Neural cell (in vitro differentiated cells): Measurements from ENCODE around the gene SOS1. TPM values are rescaled to one million over a fixed set of nuclear protein-coding genes. Genes with fewer than 3 reads are reported as not detected.

Experiments used
- H2AFZ ChIP-seq: fragments of 200-600, 300-800 bp; sonication (generic), shearing (Covaris generic); 2 replicates; pipeline ENCODE4 v1.6.0; 2014; ENCODE audit warnings: low read depth, mild to moderate bottlenecking, antibody characterized with exemption, low read length, moderate library complexity
- H3F3A ChIP-seq: fragments of 200-600 bp; shearing (Covaris generic); 2 replicates; pipeline ENCODE4 v1.6.1; 2016; ENCODE audit warnings: mild to moderate bottlenecking, moderate library complexity, mixed read lengths, antibody characterized with exemption, low read length; ENCODE audit not compliant: insufficient read depth, poor library complexity, severe bottlenecking
- H3K27ac ChIP-seq: fragments of 200-600, 300-800 bp; sonication (generic), shearing (Covaris generic); 2 replicates; pipeline ENCODE4 v1.5.1; 2014; ENCODE audit warnings: mild to moderate bottlenecking, low read length, moderate library complexity
- H3K27me3 ChIP-seq: fragments of 300-800, 200-600 bp; sonication (generic), shearing (Covaris generic); 2 replicates; pipeline ENCODE4 v1.6.0; 2014; ENCODE audit warnings: mild to moderate bottlenecking, low read depth, low read length, moderate library complexity; ENCODE audit not compliant: insufficient read depth
- H3K36me3 ChIP-seq: fragments of 300-800, 200-600 bp; sonication (generic), shearing (Covaris generic); 2 replicates; pipeline ENCODE4 v1.5.1; 2014; ENCODE audit warnings: mild to moderate bottlenecking, antibody characterized with exemption, low read length, moderate library complexity; ENCODE audit not compliant: insufficient read depth
- H3K4me2 ChIP-seq: fragments of 300-800, 200-600 bp; sonication (generic), shearing (Covaris generic); 2 replicates; pipeline ENCODE4 v1.6.0; 2014; ENCODE audit warnings: mild to moderate bottlenecking, low read length
- H3K4me3 ChIP-seq: fragments of 300-800, 200-600 bp; sonication (generic), shearing (Covaris generic); 2 replicates; pipeline ENCODE4 v1.5.1; 2014; ENCODE audit warnings: mild to moderate bottlenecking, low read length, moderate library complexity
- H3K79me2 ChIP-seq: fragments of 200-600 bp; shearing (Covaris generic); replicated peaks from 2 replicates; pipeline ENCODE4 v1.6.0; 2014; ENCODE audit warnings: mild to moderate bottlenecking, low read length, moderate library complexity; ENCODE audit not compliant: insufficient read depth
- H3K9ac ChIP-seq: fragments of 300-800, 200-600 bp; sonication (generic), shearing (Covaris generic); 2 replicates; pipeline ENCODE4 v1.6.1; 2016; ENCODE audit warnings: mild to moderate bottlenecking, low read length, mixed read lengths
- H3K9me2 ChIP-seq: fragments of 200-600 bp; shearing (Covaris generic); 2 replicates; pipeline ENCODE4 v1.6.1; 2016; ENCODE audit warnings: mild to moderate bottlenecking, low read length, mixed read lengths; ENCODE audit not compliant: insufficient read depth
- H3K9me3 ChIP-seq: fragments of 200-600, 300-800 bp; sonication (generic), shearing (Covaris generic); 2 replicates; pipeline ENCODE4 v1.6.1; 2016; ENCODE audit warnings: mild to moderate bottlenecking, mixed run types, low read length, moderate library complexity, mixed read lengths
- H4K20me1 ChIP-seq: fragments of 200-600 bp; shearing (Covaris generic); 2 replicates; pipeline ENCODE4 v1.6.1; 2016; ENCODE audit warnings: mild to moderate bottlenecking, mixed run types; ENCODE audit not compliant: insufficient read depth
- CTCF ChIP-seq: fragments of 450-650 bp; IDR thresholded peaks from 2 replicates; pipeline ENCODE4 v1.5.1; 2014; ENCODE audit warnings: antibody characterized with exemption, mild to moderate bottlenecking, moderate library complexity; ENCODE audit not compliant: poor library complexity, severe bottlenecking
- EP300 ChIP-seq: fragments of 450-650 bp; conservative IDR thresholded peaks from 2 replicates; pipeline ENCODE4 v1.6.1; 2014; ENCODE audit warnings: antibody characterized with exemption, mild to moderate bottlenecking, moderate library complexity; ENCODE audit not compliant: poor library complexity, severe bottlenecking
- EZH2 ChIP-seq: fragments of 200-600, 300-800 bp; shearing (Covaris generic), sonication (generic); IDR thresholded peaks from 2 replicates; pipeline ENCODE4 v1.6.1; 2014; ENCODE audit warnings: antibody characterized with exemption, low read length, borderline replicate concordance, mild to moderate bottlenecking; ENCODE audit not compliant: insufficient read depth, poor library complexity, severe bottlenecking
- MXI1 ChIP-seq: fragments of 450-650 bp; conservative IDR thresholded peaks from 2 replicates; pipeline ENCODE4 v1.6.1; 2014; ENCODE audit warnings: antibody characterized with exemption, mild to moderate bottlenecking; ENCODE audit not compliant: poor library complexity, severe bottlenecking
- POLR2AphosphoS5 ChIP-seq: IDR thresholded peaks from 2 replicates; pipeline ENCODE4 v1.6.1; 2012
- RAD21 ChIP-seq: fragments of 450-650 bp; conservative IDR thresholded peaks from 2 replicates; pipeline ENCODE4 v1.6.1; 2014; ENCODE audit warnings: antibody characterized with exemption, mild to moderate bottlenecking, moderate library complexity
- REST ChIP-seq: IDR thresholded peaks from 2 replicates; pipeline ENCODE4 v1.6.1; 2012; ENCODE audit warnings: borderline replicate concordance
- SMC3 ChIP-seq: fragments of 450-650 bp; conservative IDR thresholded peaks from 2 replicates; pipeline ENCODE4 v1.6.1; 2014; ENCODE audit warnings: antibody characterized with exemption, mild to moderate bottlenecking, moderate library complexity; ENCODE audit not compliant: poor library complexity
- TAF1 ChIP-seq: IDR thresholded peaks from 2 replicates; pipeline ENCODE4 v1.6.1; 2012; ENCODE audit warnings: low read depth
- polyA plus RNA-seq: library from polyadenylated mRNA; depleted of rRNA; stranded (reverse); fragments of >200 nt; gene quantifications from 2 replicates; pipeline ENCODE4 v1.2.3, GENCODE V29; 2014

The SOS1 gene
- polyA plus RNA-seq, 1 donor from 2014 or later = 19.0 TPM

- H3K4me3 ChIP-seq = no peak overlapping the region
- no peaks in the 10 kb centered on the region for H3K9me3 ChIP-seq
- H3K36me3 ChIP-seq = no peaks in the 10 kb centered on the region
- H3K27ac ChIP-seq = no peak overlapping the region
- H4K20me1 ChIP-seq = no peaks in the 10 kb centered on the region
- H3K9me2 ChIP-seq = no peaks in the 10 kb centered on the region
- TF ChIP-seq REST = no peak
- TF ChIP-seq CTCF = no peak
- no peak for TF ChIP-seq EZH2
- TF ChIP-seq SMC3 = no peak
- TF ChIP-seq EP300 = no peak
- no peak for TF ChIP-seq POLR2AphosphoS5
- TF ChIP-seq TAF1 = no peak
- H3K9ac ChIP-seq = no peak overlapping the region
- no peaks in the 10 kb centered on the region for H3F3A ChIP-seq
- peaks cover 50% of the 10 kb centered on the region for H3K79me2 ChIP-seq
- no peaks in the 10 kb centered on the region for H3K27me3 ChIP-seq
- H2AFZ ChIP-seq = no peak overlapping the region
- no peak overlapping the region for H3K4me2 ChIP-seq
Measured at GRCh38 chr2:39080152-39080551, 40.7 kb downstream of the SOS1 start.

- Histone ChIP-seq H3K36me3 (no peaks in the 10 kb centered on the region), H3K9me2 (no peaks in the 10 kb centered on the region), H3K4me3 (no peak overlapping the region), H3K4me2 (no peak overlapping the region), H3K27ac (no peak overlapping the region), H3K9ac (no peak overlapping the region), H3F3A (no peaks in the 10 kb centered on the region), H3K79me2 (peaks cover 33% of the 10 kb centered on the region), H3K9me3 (no peaks in the 10 kb centered on the region), H4K20me1 (no peaks in the 10 kb centered on the region), H2AFZ (no peak overlapping the region), H3K27me3 (no peaks in the 10 kb centered on the region)
- no peak for TF ChIP-seq RAD21
- TF ChIP-seq REST = no peak
- TF ChIP-seq TAF1 = no peak
- no peak for TF ChIP-seq EZH2
- no peak for TF ChIP-seq EP300
- no peak for TF ChIP-seq SMC3
- no peak for TF ChIP-seq POLR2AphosphoS5
- TF ChIP-seq MXI1 = no peak
- TF ChIP-seq CTCF = no peak
Measured at GRCh38 chr2:39069890-39070465, 50.9 kb downstream of the SOS1 start.
